Activated naive CD4-positive, alpha-beta T cell treated with Interleukin-2 at 50 U/mL for 16 hours (primary cell): ENCODE measurements around the gene ANKRD55.
"Not testable (repeated sequence)": the region's sequence is repeated elsewhere in the genome, so short reads cannot be mapped to it uniquely, and the experiment has no call there.

Experiments
- DNase-seq: peaks from one replicate; pipeline ENCODE4 v3.0.0-alpha.2; 2020

Gene ANKRD55

DNA sequence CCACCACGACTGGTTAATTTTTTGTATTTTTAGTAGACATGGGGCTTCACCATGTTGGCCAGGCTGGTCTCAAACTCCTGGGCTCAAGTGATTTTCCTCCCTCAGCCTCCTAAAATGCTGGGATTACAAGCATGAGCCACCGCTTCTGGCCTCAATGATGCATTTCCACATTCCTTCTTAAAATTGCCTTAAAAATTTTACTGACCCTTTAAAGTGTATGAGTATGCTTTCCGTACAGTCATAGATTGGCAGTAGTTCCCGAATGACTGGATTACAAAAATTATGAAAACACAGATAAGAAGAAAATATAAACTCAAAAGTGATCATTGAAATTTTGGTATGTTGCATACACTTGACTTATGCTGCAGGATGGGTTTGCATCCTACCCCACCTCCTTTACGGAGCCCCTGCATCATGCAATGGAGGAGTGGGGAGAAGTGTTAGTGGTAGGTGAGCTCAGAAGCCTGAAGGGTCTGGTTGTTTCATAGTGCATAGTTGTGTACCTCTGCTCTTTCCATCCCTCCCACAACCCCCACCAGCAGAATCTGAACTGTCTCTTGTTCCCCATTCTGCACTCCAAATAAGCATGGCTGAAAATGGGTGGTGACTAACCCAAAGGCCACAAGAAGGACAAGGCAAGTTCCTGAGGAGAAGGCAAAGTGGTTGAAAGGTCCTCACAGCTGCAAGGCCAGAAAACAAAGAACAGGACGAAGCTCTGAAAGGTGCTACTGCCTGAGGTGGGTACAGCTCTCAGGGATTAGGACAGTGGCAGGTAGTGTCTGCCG is 26.8 kb downstream of the ANKRD55 start:
- DNase-seq, result no peak

DNA sequence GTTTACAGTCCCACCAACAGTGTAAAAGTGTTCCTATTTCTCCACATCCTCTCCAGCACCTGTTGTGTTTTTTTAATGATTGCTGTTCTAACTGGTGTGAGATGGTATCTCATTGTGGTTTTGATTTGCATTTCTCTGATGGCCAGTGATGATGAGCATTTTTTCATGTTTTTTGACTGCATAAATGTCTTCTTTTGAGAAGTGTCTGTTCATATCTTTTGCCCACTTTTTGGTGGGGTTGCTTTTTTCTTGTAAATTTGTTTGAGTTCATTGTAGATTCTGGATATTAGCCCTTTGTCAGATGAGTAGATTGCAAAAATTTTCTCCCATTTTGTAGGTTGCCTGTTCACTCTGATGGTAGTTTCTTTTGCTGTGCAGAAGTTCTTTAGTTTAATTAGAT is 29.2 kb downstream of the ANKRD55 start:
- not testable (repeated sequence) for DNase-seq

DNA sequence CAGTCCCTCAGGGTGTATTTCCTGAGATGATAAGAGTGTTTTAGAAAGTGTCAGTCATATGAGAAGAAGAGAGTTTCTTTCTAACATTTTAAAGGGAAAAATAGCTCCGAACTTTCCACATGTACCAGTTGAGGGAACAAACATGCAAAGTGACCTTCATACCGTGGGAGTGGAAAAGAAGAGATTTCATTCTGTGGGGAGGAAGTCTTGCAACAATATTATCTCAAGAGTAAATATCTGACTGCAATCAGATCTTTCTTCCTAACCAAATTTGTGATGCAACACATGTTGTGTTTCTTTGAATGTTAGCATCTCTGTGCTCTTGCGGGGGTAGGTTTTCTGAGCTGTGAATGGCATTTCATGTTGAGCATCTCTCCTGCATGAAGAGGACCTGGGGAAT is 30.6 kb downstream of the ANKRD55 start:
- no peak for DNase-seq

DNA sequence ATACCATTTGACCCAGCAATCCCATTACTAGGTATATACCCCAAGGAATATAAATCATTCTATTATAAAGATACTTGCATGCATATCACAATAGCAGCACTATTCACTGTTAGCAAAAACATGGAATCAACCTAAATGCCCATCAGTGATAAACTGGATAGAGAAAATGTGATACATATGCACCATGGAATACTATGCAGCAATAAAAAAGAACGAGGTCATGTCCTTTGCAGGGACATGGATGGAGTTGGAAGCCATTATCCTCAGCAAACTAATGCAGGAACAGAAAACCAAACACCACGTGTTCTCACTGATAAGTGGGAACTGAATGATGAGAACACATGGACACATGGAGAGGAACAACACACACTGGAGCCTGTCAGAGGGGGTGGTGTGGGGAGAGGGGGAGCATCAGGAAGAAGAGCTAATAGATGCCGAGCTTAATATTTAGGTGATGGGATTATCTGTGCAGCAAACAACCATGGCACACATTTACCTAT is 31.3 kb downstream of the ANKRD55 start:
- DNase-seq, result not testable (repeated sequence)

DNA sequence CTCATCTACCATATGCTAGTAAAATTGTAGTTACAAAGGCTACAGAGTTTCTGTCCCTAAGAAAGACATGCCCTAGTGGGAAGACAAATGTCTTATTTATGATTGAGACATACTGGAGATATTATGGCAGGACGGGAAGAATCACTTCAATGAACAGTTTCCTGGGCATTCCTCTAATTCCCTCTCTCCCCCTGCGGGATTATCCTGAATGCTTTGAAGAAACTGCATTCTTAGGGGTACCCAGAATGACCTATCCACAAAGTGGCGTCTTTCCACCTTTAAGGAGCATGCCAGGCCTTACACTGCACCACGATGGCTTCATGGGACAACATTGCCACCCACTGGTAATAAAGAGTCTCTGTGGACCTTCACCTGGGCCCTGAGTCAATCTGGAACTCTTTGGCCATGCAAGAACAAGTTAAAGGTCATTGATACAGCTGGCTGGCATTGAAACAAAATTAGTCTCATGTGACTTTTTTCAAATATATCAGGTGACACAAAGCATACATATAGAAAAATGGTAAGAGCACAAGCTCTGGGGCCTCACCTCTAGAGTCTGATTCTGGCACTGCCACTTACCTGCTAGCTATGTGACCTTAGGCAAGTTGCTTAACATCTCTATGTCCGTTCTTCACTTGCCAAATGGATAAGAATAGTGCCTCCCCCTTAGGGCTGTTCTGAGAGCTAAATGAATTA is 32.0 kb downstream of the ANKRD55 start:
- DNase-seq, result peak; percentile 50

DNA sequence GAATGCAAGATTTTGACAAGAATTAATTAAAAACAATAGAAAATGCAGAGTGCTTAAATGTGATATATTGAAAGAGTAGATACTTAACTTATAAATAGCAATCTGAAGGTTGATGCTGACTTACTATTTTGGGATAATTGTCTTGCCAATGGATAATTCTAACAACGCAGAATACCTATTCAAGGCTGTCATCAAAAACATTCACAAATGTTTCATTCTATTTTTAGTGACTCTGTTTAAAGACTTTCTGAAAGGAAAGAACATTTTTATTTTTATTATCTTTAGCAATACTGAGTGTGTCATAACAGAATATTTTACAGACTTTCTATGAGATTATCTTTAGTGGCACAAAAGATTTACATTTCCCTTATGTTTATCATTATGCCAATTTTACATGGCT is 38.1 kb downstream of the ANKRD55 start:
- no peak for DNase-seq

DNA sequence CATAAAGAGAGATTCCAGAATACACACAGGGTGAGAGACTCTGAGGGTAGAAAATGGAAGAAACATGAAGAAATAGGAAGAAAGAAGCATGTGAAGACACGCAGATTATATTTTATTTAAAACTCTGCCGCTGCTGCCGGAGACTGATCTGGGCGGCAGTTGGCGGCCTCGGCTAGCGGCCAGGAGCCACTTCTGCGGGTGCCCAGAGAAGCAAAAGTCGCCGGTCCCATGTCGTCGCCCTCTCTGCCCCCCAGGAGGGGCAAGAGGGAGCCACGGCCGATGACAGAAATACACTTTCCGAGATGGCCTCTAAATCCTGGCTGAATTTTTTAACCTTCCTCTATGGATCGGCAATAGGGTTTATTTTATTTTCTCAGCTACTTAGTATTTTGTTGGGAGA is 40.9 kb downstream of the ANKRD55 start:
- no peak for DNase-seq

DNA sequence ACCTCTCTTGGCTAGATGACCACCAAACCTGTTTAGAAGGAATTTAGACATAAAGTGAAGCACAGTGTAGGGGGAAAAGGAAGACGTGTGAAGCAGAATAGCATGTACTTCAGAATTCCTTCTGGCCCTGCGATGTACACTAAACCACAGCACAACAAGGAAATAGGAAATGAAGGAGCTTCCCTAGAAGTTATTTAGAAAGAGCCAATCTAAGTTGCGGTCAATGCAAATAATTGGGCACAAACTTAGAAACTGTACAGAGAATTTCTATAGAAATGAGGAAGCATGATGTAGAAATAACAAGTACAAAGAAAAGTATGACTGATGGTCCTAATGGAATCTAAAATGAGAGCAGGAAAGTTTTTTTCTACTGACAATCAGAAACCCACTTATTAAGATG is 41.5 kb downstream of the ANKRD55 start:
- no peak for DNase-seq

DNA sequence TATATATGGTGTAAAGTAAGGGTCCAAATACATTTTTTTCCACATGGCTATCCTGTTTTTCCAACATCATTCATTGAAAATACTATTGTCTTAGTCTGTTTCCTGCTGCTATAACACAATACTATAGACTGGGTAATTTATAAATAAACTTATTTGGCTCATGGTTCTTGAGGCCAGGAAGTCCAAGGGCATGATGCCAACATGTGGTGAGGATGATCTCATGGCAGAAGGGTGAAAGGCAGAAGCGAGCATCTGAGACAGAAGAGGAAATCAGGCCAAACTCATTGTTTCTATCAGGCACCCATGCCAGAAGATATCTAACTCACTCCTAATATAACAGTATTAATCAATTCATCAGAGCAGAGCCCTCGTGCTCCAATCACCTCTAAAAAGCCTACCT is 42.6 kb downstream of the ANKRD55 start:
- DNase-seq, result no peak

DNA sequence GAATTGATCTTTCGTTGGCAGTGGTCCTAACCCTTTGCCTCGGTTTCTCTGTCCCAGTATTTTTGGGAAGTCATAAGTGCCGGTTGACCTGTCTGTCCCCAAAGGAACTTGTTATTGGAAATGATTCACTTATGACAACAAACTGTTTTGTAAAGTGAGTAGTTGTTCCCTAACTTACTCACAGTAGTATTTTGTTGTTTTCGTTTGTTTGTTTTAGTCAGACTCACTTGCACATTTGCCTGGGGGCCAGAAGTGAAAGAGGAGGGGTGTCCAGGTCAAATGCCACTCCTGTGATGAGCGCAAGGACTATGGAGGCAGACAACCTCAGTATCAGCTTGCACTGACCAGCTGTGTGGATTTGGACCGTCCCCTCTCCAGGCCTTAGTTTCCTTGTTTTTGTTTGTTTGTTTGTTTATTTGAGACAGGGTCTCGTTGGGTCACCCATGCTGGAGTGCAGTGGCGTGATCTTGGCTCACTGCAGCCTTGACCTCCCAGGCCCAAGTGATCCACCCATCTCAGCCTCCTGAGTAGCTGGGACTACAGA is 47.3 kb downstream of the ANKRD55 start:
- no peak for DNase-seq

DNA sequence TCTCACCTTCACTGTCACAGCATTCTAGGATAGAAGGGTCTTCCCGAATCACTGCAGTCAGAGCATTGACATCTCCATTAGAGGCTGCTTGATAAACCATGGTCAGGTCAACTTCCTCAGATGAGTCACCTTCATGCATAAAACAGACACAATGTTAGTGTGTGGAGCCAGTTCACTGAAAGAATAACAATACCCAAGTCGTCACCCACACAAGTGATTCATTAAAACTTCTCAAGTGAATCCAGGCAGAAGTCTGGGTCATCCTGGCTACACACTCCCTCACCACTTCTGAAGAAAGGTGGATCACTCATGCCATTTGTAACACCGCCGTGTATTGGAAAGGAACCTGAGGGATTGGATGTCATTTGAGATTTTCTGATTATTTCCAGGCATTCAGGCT is 49.6 kb downstream of the ANKRD55 start:
- no peak for DNase-seq

DNA sequence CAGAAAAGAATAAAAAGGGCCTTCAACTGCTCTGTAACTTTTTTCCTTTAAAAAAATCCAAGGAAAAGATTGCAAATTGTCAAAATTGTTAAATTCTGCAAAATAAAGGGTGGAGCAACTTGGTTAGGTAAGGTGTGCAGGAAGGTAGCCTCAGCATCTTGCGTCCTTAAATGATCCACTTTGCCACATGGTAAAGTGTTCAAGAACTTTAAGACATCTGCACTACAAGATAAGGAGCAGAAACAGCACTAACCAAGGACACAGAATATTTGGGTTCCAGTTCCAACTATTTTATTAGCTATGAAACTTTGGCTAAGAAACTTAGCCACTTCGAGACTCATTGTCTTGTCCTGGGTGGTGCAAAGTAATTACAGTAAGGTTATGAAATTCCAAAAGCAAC is 53.7 kb downstream of the ANKRD55 start:
- no peak for DNase-seq

DNA sequence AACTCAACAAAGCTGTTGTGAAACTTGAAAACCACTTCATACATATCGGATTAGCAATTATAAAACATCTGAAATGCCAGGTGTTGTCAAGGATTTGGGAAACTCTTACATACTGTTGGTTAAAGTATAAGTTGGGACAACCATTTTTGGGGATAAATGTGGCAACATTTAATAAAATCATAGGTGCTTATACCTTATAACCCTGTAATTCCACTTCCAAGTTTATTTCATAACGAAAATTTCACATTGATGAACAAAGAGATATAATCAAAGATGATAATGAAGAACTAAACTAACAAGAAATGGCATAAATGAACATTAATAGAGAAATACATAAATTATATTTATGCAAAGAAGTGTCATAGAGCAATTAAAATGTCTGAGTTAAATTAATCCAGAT is 54.3 kb downstream of the ANKRD55 start:
- no peak for DNase-seq

DNA sequence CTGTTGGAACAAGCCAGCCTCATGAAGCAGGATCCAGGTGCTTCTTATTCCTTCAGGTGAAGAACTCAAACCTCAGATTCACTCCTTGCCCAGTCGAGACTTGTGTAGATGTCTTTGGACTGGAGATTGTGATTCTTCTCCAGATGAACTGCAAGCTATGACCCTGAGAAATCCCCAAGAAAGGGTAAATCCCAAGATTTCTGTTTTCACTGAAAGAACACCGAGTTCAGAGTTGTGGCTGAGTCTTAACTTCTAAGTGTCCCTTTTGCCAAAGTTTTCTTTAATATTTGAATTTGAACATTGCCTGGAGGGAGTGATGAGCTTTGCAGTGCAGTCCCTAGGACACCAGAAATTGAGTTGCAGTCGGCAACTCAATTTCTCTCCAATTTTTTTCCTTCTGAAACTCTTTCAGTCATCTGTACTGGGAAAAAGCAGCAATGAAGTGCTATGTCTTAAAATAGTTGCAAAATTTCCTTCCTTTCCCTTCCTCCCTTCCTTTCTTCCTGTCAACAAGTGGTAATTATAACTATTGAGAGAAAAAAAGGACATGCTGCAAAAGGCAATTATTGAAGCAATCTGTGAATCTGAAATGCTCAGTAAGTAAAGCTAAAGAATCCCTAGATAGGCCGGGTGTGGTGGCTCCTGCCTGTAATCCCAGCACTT is 56.1 kb downstream of the ANKRD55 start:
- DNase-seq, result no peak

DNA sequence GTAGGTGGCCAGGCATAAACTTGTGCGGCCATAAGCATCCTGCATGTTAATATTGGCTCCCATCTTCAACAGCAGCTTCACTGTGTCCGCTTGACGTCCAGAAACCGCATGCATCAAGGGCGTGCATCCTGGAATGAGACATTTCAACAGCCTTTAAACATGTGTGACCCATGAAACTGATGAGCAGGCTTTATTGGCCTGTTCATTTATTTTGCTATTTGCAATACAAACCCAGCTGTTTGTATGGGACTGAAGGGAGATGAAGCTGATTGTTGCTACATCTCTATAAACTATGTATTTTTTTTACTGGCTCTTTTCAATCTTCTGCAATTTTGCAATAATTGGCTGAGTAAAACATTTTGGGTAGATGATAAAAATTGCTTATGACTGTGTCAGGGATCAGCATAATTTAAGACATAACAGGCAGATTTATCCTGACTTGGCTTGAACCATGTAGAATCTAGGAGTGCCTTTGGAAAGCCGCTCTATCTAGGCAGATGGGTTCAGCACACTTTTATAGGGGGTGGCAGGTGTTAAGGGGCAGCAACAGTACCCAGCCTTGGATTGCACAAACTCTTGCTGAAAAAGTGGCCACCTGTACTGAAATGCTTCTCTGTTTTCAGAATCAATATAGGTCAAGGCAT is 56.9 kb downstream of the ANKRD55 start:
- DNase-seq, result no peak

DNA sequence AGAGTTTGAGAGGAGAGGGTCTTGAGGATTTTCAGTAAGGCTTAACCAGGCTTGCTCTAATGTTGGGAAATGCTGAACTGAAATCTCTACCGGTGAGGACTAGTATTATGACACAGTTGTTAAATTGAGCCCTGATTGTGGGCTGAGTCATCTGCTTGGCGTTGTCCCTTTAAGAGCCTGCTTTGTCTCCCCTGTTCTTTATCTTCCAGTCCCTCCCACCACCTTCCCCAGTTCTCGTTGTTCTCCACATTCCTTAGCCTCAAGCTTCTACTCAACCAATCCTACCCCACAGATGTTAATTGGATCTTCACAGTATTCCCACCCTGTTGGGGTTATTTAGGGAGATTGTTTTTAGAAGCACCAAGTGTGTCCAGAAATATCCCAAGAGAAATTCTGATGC is 57.6 kb downstream of the ANKRD55 start:
- DNase-seq, result no peak

DNA sequence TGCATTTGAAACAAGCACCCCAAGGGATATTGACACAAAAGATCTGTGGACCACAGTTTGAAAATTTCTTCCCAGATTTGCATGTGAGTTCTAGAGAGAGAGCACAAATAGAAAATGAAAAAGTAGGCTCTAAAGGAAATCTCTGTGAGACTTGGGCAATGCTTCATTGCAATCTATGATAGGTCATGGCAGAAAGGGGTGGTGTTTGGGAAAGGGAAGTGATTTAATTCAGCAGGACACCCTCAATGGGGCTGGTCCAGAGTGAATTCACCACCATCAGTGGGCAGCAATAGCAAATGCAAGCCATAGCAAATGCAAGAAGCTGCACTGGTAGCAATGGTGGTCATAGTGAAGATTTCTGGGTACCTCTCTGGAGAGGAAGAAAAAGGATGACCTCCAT is 58.1 kb downstream of the ANKRD55 start:
- DNase-seq, result no peak

DNA sequence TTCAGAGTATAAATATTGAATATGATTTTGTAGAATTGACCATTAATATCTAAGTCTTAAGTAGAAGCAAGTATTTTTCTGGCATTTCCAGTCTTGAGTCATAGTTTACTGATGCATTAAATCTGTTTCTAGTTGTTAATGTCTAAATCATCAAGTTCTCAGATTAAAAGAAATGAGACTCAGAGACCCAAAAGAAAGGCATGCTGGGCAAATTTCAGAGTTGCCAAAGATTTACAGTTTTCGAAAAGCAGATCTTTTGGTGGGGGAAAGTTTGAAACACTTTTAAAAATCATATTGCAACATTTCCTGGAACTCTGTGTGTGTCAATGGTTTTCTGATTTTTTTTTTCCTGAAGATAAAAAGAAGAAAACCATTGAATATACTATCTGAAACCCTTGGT is 60.9 kb downstream of the ANKRD55 start:
- DNase-seq, result no peak

DNA sequence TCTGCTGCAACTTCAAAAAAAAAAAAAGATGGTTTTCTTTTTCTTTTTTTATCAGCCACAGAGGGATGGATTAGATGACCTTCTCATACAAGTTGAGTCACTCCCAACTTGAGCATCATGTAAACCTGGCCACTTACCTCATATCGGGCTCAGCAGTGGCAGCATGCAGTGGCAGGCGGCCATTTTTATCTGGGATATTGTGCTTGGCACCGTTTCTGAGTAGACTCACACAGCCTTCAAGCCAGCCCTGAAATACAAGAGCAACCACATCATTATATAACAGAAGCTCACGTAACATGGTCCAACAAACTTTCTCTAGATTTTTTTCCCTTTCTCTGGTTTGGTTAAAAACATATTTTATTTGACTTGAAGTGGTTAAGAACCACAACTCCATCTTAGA is 62.6 kb downstream of the ANKRD55 start:
- DNase-seq, result no peak

DNA sequence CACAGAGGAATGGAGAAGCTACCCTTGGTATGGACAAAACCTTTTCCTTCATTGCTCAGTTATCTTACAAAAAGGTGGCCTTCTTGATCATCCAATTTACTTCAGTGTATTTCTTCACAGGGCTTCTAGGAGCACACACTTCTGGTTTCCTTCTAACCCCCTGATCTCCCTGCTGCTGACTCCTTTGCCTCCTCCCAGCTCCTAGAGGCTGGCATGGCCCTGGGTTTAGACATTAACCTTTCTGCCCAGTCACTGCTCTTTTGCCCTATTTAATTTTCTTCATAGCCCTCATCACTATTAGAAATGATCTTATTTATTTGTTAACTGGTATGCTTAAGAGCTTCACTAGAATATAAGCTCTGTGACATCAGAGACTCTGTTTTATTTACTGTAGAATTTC is 63.2 kb downstream of the ANKRD55 start:
- DNase-seq, result no peak

DNA sequence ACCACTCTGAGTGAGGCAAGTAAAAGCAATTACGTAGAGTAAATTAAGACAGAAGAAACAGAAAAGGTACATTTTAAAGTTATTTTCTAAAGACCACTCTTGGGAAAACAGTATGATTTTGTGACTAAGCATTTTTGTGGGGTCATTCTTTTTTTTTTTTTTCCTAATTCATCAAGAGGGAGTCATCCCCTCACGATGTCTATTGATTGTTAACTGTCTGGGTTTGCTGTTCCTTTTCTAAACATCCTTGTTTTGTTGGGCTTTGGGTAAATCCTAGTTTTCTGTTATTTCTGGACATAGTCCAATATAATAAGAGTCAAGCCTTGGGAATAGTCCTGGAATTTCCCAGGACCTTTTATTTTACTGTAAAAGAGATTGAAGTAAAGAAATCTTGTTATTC is 63.8 kb downstream of the ANKRD55 start:
- DNase-seq, result no peak

DNA sequence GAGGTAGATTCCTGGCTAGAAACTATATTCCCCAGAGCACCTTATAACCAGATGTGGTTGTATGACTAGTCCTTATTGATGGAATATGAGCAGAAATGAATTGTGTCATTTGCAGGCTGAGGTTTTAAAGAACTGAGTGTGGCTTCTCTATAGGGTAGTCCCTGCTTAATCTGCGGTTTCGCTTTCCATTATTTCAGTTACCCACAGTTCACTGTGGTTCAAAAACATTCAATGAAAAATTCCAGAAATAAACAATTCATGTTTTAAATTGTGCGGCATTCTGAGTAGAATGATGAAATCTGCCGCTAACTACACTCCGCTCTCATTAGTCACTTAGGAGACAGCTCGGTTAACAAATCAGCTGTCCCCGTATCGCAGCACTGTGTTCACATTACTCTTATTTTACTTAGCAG is 65.1 kb downstream of the ANKRD55 start:
- DNase-seq, result peak; percentile 13

DNA sequence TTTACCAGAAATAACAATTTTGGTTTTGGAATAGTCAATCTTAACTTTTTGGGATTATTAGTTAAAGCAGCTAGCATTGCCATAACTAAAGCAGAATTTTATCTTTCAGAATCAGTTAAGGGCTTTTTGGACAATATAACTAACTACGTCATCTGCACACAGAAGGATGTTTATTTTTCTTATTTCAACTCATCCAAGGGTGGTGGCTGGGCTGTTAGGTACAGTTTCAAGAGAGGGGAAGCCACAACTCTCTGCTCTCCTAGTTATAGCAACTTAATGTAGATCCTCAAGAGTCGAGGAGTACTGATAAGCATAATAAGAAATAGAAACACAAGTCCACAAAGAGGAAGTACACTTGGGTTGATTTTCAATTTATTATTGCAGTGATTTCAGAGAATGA is 65.6 kb downstream of the ANKRD55 start:
- DNase-seq, result no peak
